OCI-LY3 (cell line): Measurements from ENCODE around the gene FSIP2.

ENCODE experiments used
- H2AFZ ChIP-seq: fragments of 200-600, 300-600 bp; shearing (Covaris generic); 2 replicates; pipeline ENCODE4 v1.6.0; 2014; ENCODE audit warnings: antibody characterized with exemption, low read depth, low read length
- H3K27ac ChIP-seq: fragments of 200-600, 300-600 bp; sonication (generic); 2 replicates; pipeline ENCODE4 v1.5.1; 2014; ENCODE audit warnings: mild to moderate bottlenecking, low read length, moderate library complexity, mixed read lengths
- H3K27me3 ChIP-seq: fragments of 200-600, 300-600 bp; sonication (generic); 2 replicates; pipeline ENCODE4 v1.6.1; 2014; ENCODE audit warnings: low read depth, low read length, mixed read lengths
- H3K36me3 ChIP-seq: fragments of 200-600, 300-600 bp; sonication (generic); replicated peaks from 2 replicates; pipeline ENCODE3; 2014; ENCODE audit warnings: low read depth, low read length, mixed read lengths
- H3K4me1 ChIP-seq: fragments of 300-600, 200-600 bp; sonication (generic); 2 replicates; pipeline ENCODE4 v1.6.1; 2014; ENCODE audit warnings: low read length, mixed read lengths
- H3K4me2 ChIP-seq: fragments of 200-600, 300-600 bp; sonication (generic); 2 replicates; pipeline ENCODE4 v1.6.1; 2014; ENCODE audit warnings: low read length, mixed read lengths
- H3K4me3 ChIP-seq: fragments of 300-600, 200-600 bp; sonication (generic); 2 replicates; pipeline ENCODE4 v1.5.1; 2014; ENCODE audit warnings: antibody characterized with exemption, mild to moderate bottlenecking, low read length, moderate library complexity
- H3K79me2 ChIP-seq: fragments of 300-600, 200-600 bp; shearing (Covaris generic); 2 replicates; pipeline ENCODE4 v1.6.1; 2014; ENCODE audit warnings: mild to moderate bottlenecking, low read length, mixed read lengths
- H3K9ac ChIP-seq: fragments of 300-600, 200-600 bp; shearing (Covaris generic); 2 replicates; pipeline ENCODE4 v1.6.0; 2014; ENCODE audit warnings: mild to moderate bottlenecking, low read length, moderate library complexity
- H3K9me3 ChIP-seq: fragments of 200-600, 300-600 bp; shearing (Covaris generic); 2 replicates; pipeline ENCODE4 v1.6.1; 2014; ENCODE audit warnings: low read length, mixed read lengths; ENCODE audit not compliant: insufficient read depth
- H4K20me1 ChIP-seq: fragments of 200-600, 300-600 bp; sonication (generic); 2 replicates; pipeline ENCODE4 v1.6.1; 2016; ENCODE audit warnings: low read length, mixed read lengths; ENCODE audit not compliant: insufficient read depth
- CTCF ChIP-seq: fragments of 200-600, 300-600 bp; sonication (generic); IDR thresholded peaks from 2 replicates; pipeline ENCODE4 v1.5.1; 2014; ENCODE audit warnings: antibody characterized with exemption, low read length, low read depth
- EZH2phosphoT487 ChIP-seq: fragments of 200-600 bp; shearing (Covaris generic); IDR thresholded peaks from 2 replicates; pipeline ENCODE4 v1.6.1; 2018; ENCODE audit warnings: antibody characterized with exemption, mixed run types, low read depth

The FSIP2 gene

GRCh38 chr2:185734658-185735057, 3.9 kb upstream of the FSIP2 start:
- H3K4me1 ChIP-seq: no peaks in the 10 kb centered on the region
- H3K27ac ChIP-seq: no peak overlapping the region
- no peak overlapping the region for H3K4me3 ChIP-seq
- H3K36me3 ChIP-seq: no peaks in the 10 kb centered on the region
- no peaks in the 10 kb centered on the region for H3K79me2 ChIP-seq
- no peaks in the 10 kb centered on the region for H4K20me1 ChIP-seq
- no peak overlapping the region for H3K4me2 ChIP-seq
- H3K9ac ChIP-seq: no peak overlapping the region
- no peaks in the 10 kb centered on the region for H3K27me3 ChIP-seq
- TF ChIP-seq CTCF (no peak), EZH2phosphoT487 (no peak)
- no peaks in the 10 kb centered on the region for H3K9me3 ChIP-seq
- H2AFZ ChIP-seq: no peak overlapping the region

DNA sequence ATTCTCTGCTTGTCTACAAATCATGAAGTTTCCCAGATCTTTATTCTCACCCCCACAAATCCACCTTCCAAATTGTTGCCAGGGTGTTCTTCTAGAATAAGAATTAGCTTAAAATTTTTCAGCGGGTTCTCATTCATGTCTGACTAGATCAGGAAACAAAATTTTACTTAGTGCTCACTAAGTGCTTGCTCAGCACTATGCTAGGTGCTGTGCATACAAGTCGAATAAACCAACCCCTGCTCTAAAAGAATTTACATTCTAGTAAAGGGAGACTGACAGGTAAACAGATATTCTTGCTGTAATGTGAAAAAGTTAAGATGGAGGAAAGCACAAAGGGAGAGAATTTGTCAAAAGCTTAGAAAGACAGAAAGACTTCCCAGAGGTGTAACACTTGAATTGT, 2.4 kb upstream of the FSIP2 start:
- no peaks in the 10 kb centered on the region for H3K36me3 ChIP-seq
- no peaks in the 10 kb centered on the region for H3K79me2 ChIP-seq
- H3K4me1 ChIP-seq: no peaks in the 10 kb centered on the region
- no peak overlapping the region for H3K4me3 ChIP-seq
- H4K20me1 ChIP-seq: no peaks in the 10 kb centered on the region
- no peak overlapping the region for H3K27ac ChIP-seq
- H3K27me3 ChIP-seq: no peaks in the 10 kb centered on the region
- no peak overlapping the region for H2AFZ ChIP-seq
- no peaks in the 10 kb centered on the region for H3K9me3 ChIP-seq
- TF ChIP-seq CTCF: no peak
- TF ChIP-seq EZH2phosphoT487: no peak
- H3K4me2 ChIP-seq: no peak overlapping the region
- no peak overlapping the region for H3K9ac ChIP-seq

GRCh38 chr2:185745864-185746859, 7.6 kb downstream of the FSIP2 start:
- H3K79me2 ChIP-seq: no peaks in the 10 kb centered on the region
- no peaks in the 10 kb centered on the region for H3K4me1 ChIP-seq
- H3K9me3 ChIP-seq: no peaks in the 10 kb centered on the region
- no peaks in the 10 kb centered on the region for H3K27me3 ChIP-seq
- H3K27ac ChIP-seq: no peak overlapping the region
- no peak overlapping the region for H3K4me2 ChIP-seq
- H3K36me3 ChIP-seq: no peaks in the 10 kb centered on the region
- no peak overlapping the region for H3K9ac ChIP-seq
- no peak overlapping the region for H2AFZ ChIP-seq
- TF ChIP-seq EZH2phosphoT487 (no peak), CTCF (no peak)
- H3K4me3 ChIP-seq: no peak overlapping the region
- no peaks in the 10 kb centered on the region for H4K20me1 ChIP-seq

DNA sequence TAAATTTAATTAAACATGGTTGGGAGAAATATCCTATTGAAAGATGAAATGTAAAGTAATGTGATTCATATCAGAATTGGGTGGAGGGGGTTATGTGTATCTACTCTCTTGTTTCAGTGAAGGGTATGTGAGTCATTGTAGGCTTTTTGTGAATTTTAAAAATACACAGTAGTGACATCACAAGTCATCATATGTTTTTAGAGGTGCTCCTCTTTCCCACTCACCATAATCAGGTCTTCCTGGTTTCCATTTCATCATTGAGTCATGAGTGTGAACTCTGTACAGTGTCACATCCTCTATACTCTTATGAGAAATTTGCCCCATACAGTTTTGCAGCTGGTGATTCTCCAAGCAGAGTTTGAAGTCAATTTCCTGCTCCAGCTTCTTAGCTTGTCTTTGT, 18.8 kb downstream of the FSIP2 start:
- no peak overlapping the region for H3K4me2 ChIP-seq
- H3K27ac ChIP-seq: no peak overlapping the region
- no peaks in the 10 kb centered on the region for H3K27me3 ChIP-seq
- H3K4me1 ChIP-seq: no peaks in the 10 kb centered on the region
- no peaks in the 10 kb centered on the region for H3K79me2 ChIP-seq
- TF ChIP-seq CTCF: no peak
- TF ChIP-seq EZH2phosphoT487: no peak
- no peak overlapping the region for H2AFZ ChIP-seq
- H3K9me3 ChIP-seq: no peaks in the 10 kb centered on the region; the same call in 1 of the 2 replicates
- no peak overlapping the region for H3K9ac ChIP-seq
- no peak overlapping the region for H3K4me3 ChIP-seq
- H4K20me1 ChIP-seq: no peaks in the 10 kb centered on the region
- H3K36me3 ChIP-seq: no peaks in the 10 kb centered on the region
